Measurements from ENCODE around the gene EMX1.

DNA sequence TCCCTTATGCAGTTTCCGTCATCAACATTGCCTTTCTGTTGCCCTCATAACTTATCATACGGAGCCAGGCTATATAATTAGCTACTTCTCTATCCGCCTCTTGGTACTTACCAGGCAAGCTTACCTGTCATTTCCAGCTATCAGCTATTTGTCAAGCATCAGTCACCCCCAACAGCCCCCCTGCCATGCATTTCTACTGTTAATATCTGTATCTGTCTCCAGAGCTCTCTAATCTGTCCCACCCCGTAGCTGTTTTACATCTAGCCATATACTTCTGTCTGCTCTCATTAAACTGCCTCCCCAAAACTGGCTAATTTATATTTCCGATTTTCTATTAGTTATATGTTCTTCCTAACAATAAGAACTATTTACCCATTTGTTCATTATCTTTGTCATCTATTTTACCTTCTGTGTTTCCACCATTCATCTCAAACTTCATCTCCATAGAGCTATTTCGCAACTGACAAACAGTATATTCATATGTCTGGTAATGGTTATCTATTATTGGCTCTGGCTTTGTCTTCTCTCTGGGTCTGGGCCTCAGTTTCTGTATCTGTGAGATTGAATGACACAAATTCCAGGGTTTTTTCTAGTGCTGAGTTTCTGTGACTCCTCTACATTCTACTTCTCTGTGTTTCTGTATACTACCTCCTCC, 9.6 kb downstream of the EMX1 start:
- no peak for TF ChIP-seq CTCF (IDR thresholded peaks at IDR 0.05)
- TF ChIP-seq POLR2A (IDR thresholded peaks at IDR 0.05), result no peak

All from lower leg skin (tissue), 3 donors.